GM23338 (cell line): ENCODE results near the gene VRK1. TPM values are rescaled to one million over a fixed set of nuclear protein-coding genes. Genes with fewer than 3 reads are reported as not detected.
A peak's percentile ranks its signal among the peaks of the same experiment; 100 is the strongest.

Source experiments
- ATAC-seq: fragments of 200-7000 bp; cut with Tn5 transposase; 3 replicates; pipeline ENCODE4 v1.9.1; 2020
- DNase-seq: peaks from one replicate; pipeline ENCODE4 v3.0.0-alpha.2; 2015; ENCODE audit warnings: low spot score
- H2AFZ ChIP-seq: fragments of 200-600 bp; sonication (generic); 2 replicates; pipeline ENCODE4 v1.8.0; 2016; ENCODE audit warnings: antibody characterized with exemption, mild to moderate bottlenecking, moderate library complexity
- H3F3A ChIP-seq: fragments of 200-600 bp; sonication (generic); replicated peaks from 2 replicates; pipeline ENCODE4 v1.8.0; 2017; ENCODE audit warnings: antibody characterized with exemption, mixed run types, low read depth
- H3K27ac ChIP-seq: fragments of 200-600 bp; sonication (generic); 2 replicates; pipeline ENCODE4 v1.6.1; 2016; ENCODE audit warnings: low read depth
- H3K27me3 ChIP-seq: fragments of 200-600 bp; sonication (generic); 2 replicates; pipeline ENCODE4 v1.8.0; 2016; ENCODE audit warnings: mild to moderate bottlenecking, mixed run types, moderate library complexity; ENCODE audit not compliant: insufficient read depth
- H3K36me3 ChIP-seq: fragments of 200-600 bp; sonication (generic); 2 replicates; pipeline ENCODE4 v1.8.0; 2016; ENCODE audit warnings: mild to moderate bottlenecking; ENCODE audit not compliant: insufficient read depth
- H3K4me1 ChIP-seq: fragments of 200-600 bp; sonication (generic); 2 replicates; pipeline ENCODE4 v1.8.0; 2016; ENCODE audit warnings: mild to moderate bottlenecking, moderate library complexity; ENCODE audit not compliant: insufficient read depth
- H3K4me2 ChIP-seq: fragments of 200-600 bp; sonication (generic); 2 replicates; pipeline ENCODE4 v1.7.1; 2017; ENCODE audit warnings: mixed run types
- H3K4me3 ChIP-seq: fragments of 200-600 bp; sonication (generic); 2 replicates; pipeline ENCODE4 v1.6.1; 2016; ENCODE audit warnings: mixed run types
- H3K79me2 ChIP-seq: fragments of 200-600 bp; sonication (generic); replicated peaks from 2 replicates; pipeline ENCODE4 v1.8.0; 2017; ENCODE audit warnings: mild to moderate bottlenecking; ENCODE audit not compliant: insufficient read depth
- H3K9me2 ChIP-seq: fragments of 200-600 bp; sonication (generic); 2 replicates; pipeline ENCODE4 v1.8.0; 2017; ENCODE audit not compliant: insufficient read depth
- H4K20me1 ChIP-seq: fragments of 200-600 bp; sonication (generic); replicated peaks from 2 replicates; pipeline ENCODE4 v1.8.0; 2017; ENCODE audit warnings: mild to moderate bottlenecking; ENCODE audit not compliant: insufficient read depth
- H3K27ac Mint-ChIP-seq: 2 replicates; pipeline ENCODE4 v1.8.0; 2020; ENCODE audit warnings: inconsistent platforms, mild to moderate bottlenecking, moderate library complexity, mixed read lengths
- H3K27me3 Mint-ChIP-seq: 3 replicates; pipeline ENCODE4 v1.8.0; 2022; ENCODE audit warnings: low read depth, mild to moderate bottlenecking, moderate library complexity, mixed read lengths, inconsistent platforms; ENCODE audit not compliant: insufficient read depth, poor library complexity
- H3K36me3 Mint-ChIP-seq: 3 replicates; pipeline ENCODE4 v1.8.0; 2021; ENCODE audit warnings: low read depth, mild to moderate bottlenecking, inconsistent platforms, moderate library complexity, mixed read lengths
- H3K4me1 Mint-ChIP-seq: 3 replicates; pipeline ENCODE4 v1.8.0; 2020; ENCODE audit warnings: mild to moderate bottlenecking, inconsistent platforms, mixed read lengths
- H3K4me3 Mint-ChIP-seq: 3 replicates; pipeline ENCODE4 v1.8.0; 2021; ENCODE audit warnings: moderate library complexity, mild to moderate bottlenecking, inconsistent platforms, mixed read lengths
- H3K9me3 Mint-ChIP-seq: 3 replicates; pipeline ENCODE4 v1.8.0; 2020; ENCODE audit warnings: moderate library complexity, mild to moderate bottlenecking, inconsistent platforms, mixed read lengths
- CREB1 ChIP-seq: fragments of 250-450 bp; sonication (Bioruptor Pico); IDR thresholded peaks from 2 replicates; pipeline ENCODE4 v1.5.0; 2020; ENCODE audit warnings: low read depth, mild to moderate bottlenecking, moderate library complexity
- EZH2 ChIP-seq: fragments of 200-600 bp; sonication (generic); IDR thresholded peaks from one replicate; pipeline ENCODE4 v1.8.0; 2017; ENCODE audit warnings: antibody characterized with exemption, mild to moderate bottlenecking, low read depth; ENCODE audit not compliant: unreplicated experiment
- EZH2phosphoT487 ChIP-seq: fragments of 200-600 bp; sonication (generic); IDR thresholded peaks from one replicate; pipeline ENCODE4 v1.8.1; 2018; ENCODE audit warnings: antibody characterized with exemption; ENCODE audit not compliant: unreplicated experiment
- JUNB ChIP-seq: IDR thresholded peaks from one replicate; pipeline ENCODE4 v1.6.1; 2016; ENCODE audit warnings: antibody characterized with exemption; ENCODE audit not compliant: unreplicated experiment
- NANOG ChIP-seq: IDR thresholded peaks from 2 replicates; pipeline ENCODE4 v1.6.1; 2016; ENCODE audit warnings: antibody characterized with exemption, borderline replicate concordance
- POLR2AphosphoS5 ChIP-seq: IDR thresholded peaks from 2 replicates; pipeline ENCODE4 v1.6.1; 2016; ENCODE audit warnings: antibody characterized with exemption, low read depth
- STAT1 ChIP-seq: IDR thresholded peaks from one replicate; pipeline ENCODE4 v1.6.1; 2016; ENCODE audit warnings: antibody characterized with exemption; ENCODE audit not compliant: unreplicated experiment
- ZNF114 ChIP-seq: fragments of 250-450 bp; sonication (Bioruptor Pico); IDR thresholded peaks from 2 replicates; pipeline ENCODE4 v1.5.0; 2020; ENCODE audit warnings: mild to moderate bottlenecking, moderate library complexity
- ZNF331 ChIP-seq: fragments of 250-450 bp; sonication (Bioruptor Pico); IDR thresholded peaks from 2 replicates; pipeline ENCODE4 v1.5.0; 2020; ENCODE audit warnings: low read depth, mild to moderate bottlenecking, moderate library complexity
- polyA plus RNA-seq: library from polyadenylated mRNA; unstranded; fragments of >200 nt; fragmentation: Nextera tagmentation; extraction: Ambion mirVana; gene quantifications from 2 replicates; pipeline ENCODE4 v1.2.1, GENCODE V29; 2016
- total RNA-seq: library from RNA; depleted of rRNA; stranded (reverse); fragments of >200 nt; shearing (Covaris generic); gene quantifications from 2 replicates; pipeline ENCODE4 v1.2.3, GENCODE V29; 2014
- TF ChIP-seq, protein P1 (sequence below), 2 experiments: fragments of 200-600 bp in 1 of 2; sonication (generic) in 1 of 2; conservative IDR thresholded peaks; 2 replicates each; pipeline versions ENCODE4 v1.5.1 to v1.6.1; 2016 to 2017; ENCODE audit warnings: antibody characterized with exemption in 2 of 2, low read depth in 2 of 2, mild to moderate bottlenecking in 2 of 2, moderate library complexity in 1 of 2
- TF ChIP-seq, protein P2 (sequence below): fragments of 250-450 bp; sonication (Bioruptor Pico); IDR thresholded peaks from 2 replicates; pipeline ENCODE4 v1.5.0; 2020; ENCODE audit warnings: mild to moderate bottlenecking, moderate library complexity
- TF ChIP-seq, protein P3 (sequence below): IDR thresholded peaks from 2 replicates; pipeline ENCODE4 v1.6.1; 2016; ENCODE audit warnings: antibody characterized with exemption

Gene VRK1
- total and polyA plus RNA-seq, 2 experiments from 2014 or later = 83.8 to 119 TPM

DNA sequence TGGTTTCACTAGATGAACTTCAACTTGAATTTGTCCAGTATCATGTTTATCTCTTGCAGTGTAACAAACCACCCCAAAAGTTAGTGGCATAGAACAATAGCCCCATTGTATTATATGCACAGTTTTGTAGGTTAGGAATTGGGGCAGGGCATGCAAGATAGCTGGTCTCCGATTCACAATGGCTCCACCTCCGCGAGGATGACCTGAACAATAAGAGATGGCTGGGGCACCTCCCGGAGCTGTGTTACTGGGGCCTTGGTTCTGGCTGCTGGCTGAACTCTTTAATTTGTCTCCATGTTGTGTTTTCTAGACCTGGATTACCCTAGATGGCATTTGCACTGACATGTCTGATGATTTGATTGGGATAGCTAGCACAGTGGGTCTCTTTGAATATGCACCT lies 20.4 kb upstream of the VRK1 start (continued):
- TF ChIP-seq, protein P1, sequence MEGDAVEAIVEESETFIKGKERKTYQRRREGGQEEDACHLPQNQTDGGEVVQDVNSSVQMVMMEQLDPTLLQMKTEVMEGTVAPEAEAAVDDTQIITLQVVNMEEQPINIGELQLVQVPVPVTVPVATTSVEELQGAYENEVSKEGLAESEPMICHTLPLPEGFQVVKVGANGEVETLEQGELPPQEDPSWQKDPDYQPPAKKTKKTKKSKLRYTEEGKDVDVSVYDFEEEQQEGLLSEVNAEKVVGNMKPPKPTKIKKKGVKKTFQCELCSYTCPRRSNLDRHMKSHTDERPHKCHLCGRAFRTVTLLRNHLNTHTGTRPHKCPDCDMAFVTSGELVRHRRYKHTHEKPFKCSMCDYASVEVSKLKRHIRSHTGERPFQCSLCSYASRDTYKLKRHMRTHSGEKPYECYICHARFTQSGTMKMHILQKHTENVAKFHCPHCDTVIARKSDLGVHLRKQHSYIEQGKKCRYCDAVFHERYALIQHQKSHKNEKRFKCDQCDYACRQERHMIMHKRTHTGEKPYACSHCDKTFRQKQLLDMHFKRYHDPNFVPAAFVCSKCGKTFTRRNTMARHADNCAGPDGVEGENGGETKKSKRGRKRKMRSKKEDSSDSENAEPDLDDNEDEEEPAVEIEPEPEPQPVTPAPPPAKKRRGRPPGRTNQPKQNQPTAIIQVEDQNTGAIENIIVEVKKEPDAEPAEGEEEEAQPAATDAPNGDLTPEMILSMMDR (conservative IDR thresholded peaks at IDR 0.05; ENCODE audit: low read depth in 2 of 2) = no peak
- TF ChIP-seq STAT1 = no peak
- no peak for TF ChIP-seq JUNB

DNA sequence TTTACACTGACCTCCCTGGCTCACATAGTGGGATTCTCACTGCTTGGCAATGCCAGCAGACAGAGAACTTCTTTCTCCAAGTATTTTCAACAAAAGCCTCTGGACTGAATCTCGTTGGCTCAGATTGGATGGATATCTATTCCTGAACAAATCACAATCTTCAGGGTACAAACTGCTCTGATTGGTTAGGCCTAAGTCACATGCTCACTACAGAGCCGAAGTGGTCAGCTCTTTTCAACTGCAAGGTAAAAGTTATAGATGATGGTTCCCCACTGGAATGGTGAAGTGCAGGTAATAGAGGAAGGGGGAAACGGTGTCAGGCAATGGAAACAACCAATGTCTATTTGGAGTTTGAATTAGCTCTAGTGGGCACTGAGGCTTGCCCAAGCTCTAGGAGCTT lies 16.7 kb upstream of the VRK1 start:
- Histone ChIP-seq H3K9me2 (0 out of 2 replicates have a peak, but pooled peaks cover 14% of the 10 kb centered on the region), H3K4me1 (no peaks in the 10 kb centered on the region), H3K79me2 (no peaks in the 10 kb centered on the region), H3K36me3 (no peaks in the 10 kb centered on the region), H4K20me1 (no peaks in the 10 kb centered on the region), H3F3A (no peaks in the 10 kb centered on the region), H2AFZ (peak overlapping the region; percentile 38; the same call in 1 of the 2 replicates), H3K27me3 (no peaks in the 10 kb centered on the region), H3K4me2 (no peak overlapping the region), H3K4me3 (no peak overlapping the region), H3K27ac (no peak overlapping the region)
- no peak for DNase-seq
- H3K4me1 Mint-ChIP-seq = no peaks in the 10 kb centered on the region
- H3K4me3 Mint-ChIP-seq = no peak overlapping the region
- H3K27me3 Mint-ChIP-seq = no peaks in the 10 kb centered on the region
- no peaks in the 10 kb centered on the region for H3K9me3 Mint-ChIP-seq
- H3K36me3 Mint-ChIP-seq = no peaks in the 10 kb centered on the region
- no peak for ATAC-seq
- H3K27ac Mint-ChIP-seq = no peak overlapping the region
- TF ChIP-seq STAT1 = no peak
- TF ChIP-seq POLR2AphosphoS5 = no peak
- no peak for TF ChIP-seq NANOG
- no peak for TF ChIP-seq EZH2phosphoT487
- TF ChIP-seq ZNF114 (CRISPR knock-in tag) = no peak
- no peak for TF ChIP-seq CREB1 (CRISPR knock-in tag)
- TF ChIP-seq, protein P2, sequence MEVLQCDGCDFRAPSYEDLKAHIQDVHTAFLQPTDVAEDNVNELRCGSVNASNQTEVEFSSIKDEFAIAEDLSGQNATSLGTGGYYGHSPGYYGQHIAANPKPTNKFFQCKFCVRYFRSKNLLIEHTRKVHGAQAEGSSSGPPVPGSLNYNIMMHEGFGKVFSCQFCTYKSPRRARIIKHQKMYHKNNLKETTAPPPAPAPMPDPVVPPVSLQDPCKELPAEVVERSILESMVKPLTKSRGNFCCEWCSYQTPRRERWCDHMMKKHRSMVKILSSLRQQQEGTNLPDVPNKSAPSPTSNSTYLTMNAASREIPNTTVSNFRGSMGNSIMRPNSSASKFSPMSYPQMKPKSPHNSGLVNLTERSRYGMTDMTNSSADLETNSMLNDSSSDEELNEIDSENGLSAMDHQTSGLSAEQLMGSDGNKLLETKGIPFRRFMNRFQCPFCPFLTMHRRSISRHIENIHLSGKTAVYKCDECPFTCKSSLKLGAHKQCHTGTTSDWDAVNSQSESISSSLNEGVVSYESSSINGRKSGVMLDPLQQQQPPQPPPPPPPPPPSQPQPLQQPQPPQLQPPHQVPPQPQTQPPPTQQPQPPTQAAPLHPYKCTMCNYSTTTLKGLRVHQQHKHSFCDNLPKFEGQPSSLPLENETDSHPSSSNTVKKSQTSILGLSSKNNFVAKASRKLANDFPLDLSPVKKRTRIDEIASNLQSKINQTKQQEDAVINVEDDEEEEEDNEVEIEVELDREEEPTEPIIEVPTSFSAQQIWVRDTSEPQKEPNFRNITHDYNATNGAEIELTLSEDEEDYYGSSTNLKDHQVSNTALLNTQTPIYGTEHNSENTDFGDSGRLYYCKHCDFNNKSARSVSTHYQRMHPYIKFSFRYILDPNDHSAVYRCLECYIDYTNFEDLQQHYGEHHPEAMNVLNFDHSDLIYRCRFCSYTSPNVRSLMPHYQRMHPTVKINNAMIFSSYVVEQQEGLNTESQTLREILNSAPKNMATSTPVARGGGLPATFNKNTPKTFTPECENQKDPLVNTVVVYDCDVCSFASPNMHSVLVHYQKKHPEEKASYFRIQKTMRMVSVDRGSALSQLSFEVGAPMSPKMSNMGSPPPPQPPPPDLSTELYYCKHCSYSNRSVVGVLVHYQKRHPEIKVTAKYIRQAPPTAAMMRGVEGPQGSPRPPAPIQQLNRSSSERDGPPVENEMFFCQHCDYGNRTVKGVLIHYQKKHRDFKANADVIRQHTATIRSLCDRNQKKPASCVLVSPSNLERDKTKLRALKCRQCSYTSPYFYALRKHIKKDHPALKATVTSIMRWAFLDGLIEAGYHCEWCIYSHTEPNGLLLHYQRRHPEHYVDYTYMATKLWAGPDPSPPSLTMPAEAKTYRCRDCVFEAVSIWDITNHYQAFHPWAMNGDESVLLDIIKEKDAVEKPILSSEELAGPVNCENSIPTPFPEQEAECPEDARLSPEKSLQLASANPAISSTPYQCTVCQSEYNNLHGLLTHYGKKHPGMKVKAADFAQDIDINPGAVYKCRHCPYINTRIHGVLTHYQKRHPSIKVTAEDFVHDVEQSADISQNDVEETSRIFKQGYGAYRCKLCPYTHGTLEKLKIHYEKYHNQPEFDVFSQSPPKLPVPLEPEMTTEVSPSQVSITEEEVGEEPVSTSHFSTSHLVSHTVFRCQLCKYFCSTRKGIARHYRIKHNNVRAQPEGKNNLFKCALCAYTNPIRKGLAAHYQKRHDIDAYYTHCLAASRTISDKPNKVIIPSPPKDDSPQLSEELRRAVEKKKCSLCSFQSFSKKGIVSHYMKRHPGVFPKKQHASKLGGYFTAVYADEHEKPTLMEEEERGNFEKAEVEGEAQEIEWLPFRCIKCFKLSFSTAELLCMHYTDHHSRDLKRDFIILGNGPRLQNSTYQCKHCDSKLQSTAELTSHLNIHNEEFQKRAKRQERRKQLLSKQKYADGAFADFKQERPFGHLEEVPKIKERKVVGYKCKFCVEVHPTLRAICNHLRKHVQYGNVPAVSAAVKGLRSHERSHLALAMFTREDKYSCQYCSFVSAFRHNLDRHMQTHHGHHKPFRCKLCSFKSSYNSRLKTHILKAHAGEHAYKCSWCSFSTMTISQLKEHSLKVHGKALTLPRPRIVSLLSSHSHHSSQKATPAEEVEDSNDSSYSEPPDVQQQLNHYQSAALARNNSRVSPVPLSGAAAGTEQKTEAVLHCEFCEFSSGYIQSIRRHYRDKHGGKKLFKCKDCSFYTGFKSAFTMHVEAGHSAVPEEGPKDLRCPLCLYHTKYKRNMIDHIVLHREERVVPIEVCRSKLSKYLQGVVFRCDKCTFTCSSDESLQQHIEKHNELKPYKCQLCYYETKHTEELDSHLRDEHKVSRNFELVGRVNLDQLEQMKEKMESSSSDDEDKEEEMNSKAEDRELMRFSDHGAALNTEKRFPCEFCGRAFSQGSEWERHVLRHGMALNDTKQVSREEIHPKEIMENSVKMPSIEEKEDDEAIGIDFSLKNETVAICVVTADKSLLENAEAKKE (CRISPR knock-in tag) = no peak
- TF ChIP-seq, protein P3, sequence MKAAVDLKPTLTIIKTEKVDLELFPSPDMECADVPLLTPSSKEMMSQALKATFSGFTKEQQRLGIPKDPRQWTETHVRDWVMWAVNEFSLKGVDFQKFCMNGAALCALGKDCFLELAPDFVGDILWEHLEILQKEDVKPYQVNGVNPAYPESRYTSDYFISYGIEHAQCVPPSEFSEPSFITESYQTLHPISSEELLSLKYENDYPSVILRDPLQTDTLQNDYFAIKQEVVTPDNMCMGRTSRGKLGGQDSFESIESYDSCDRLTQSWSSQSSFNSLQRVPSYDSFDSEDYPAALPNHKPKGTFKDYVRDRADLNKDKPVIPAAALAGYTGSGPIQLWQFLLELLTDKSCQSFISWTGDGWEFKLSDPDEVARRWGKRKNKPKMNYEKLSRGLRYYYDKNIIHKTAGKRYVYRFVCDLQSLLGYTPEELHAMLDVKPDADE = no peak
- no peak for TF ChIP-seq EZH2
- no peak for TF ChIP-seq ZNF331 (CRISPR knock-in tag)
- TF ChIP-seq, protein P1 (conservative IDR thresholded peaks at IDR 0.05; ENCODE audit: low read depth in 2 of 2) = no peak
